Stimulated activated CD4-positive, alpha-beta T cell treated with anti-CD3 and anti-CD28 coated beads, Interleukin-12 subunit alpha, Interleukin-12 subunit beta, amount 100 ng/mL, for 48 hours (primary cell): ENCODE results near the gene C22orf15.
"Not testable (repeated sequence)": the region's sequence is repeated elsewhere in the genome, so short reads cannot be mapped to it uniquely, and the experiment has no call there.

Source experiments
- DNase-seq, 3 donors: peaks; one replicate each; pipeline ENCODE4 v3.0.0-alpha.2; 2020; ENCODE audit warnings: low read depth in 2 of 3, low spot score in 1 of 3

The C22orf15 gene

GRCh38 chr22:23762842-23763578 lies at the start of gene C22orf15:
C22orf15 (plus strand) TSS chr22:23762990; CDS start chr22:23763307, 317 bp downstream.
- DNase-seq, result no peak

- no peak for DNase-seq
Observed at GRCh38 chr22:23713696-23714595, 48.8 kb upstream of the C22orf15 start.

- no peak for DNase-seq
Observed at GRCh38 chr22:23714596-23715578, 47.9 kb upstream of the C22orf15 start.

DNA sequence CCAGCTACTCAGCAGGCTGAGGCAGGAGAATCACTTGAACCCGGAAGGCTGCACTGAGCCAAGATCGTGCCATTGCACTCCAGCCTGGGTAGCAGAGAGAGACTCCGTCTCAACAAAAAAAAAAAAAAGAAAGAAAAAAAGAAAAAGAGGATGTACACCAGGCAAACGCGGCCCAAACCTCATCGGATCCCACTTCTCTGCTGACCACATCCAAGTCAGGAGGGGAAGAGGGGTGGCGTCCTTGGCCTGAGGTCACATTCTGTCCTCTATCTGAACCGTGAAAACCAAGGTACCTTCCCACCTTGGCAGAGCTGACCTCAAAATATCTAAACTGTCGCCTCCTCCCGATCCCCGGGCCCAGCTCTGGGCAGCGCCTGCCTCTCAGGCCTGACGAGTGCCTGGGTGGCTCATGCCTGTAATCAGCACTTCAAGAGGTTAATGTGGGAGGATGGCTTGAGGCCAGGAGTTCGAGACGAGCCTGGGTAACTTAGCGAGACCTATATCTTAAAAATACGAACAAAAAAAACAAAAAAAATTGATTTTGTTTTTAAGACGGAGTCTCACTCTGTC lies 46.9 kb upstream of the C22orf15 start:
- no peak for DNase-seq

GRCh38 chr22:23716811-23717801 lies 45.7 kb upstream of the C22orf15 start:
- peak; percentile 60 to 77 (median 74) for DNase-seq

DNA sequence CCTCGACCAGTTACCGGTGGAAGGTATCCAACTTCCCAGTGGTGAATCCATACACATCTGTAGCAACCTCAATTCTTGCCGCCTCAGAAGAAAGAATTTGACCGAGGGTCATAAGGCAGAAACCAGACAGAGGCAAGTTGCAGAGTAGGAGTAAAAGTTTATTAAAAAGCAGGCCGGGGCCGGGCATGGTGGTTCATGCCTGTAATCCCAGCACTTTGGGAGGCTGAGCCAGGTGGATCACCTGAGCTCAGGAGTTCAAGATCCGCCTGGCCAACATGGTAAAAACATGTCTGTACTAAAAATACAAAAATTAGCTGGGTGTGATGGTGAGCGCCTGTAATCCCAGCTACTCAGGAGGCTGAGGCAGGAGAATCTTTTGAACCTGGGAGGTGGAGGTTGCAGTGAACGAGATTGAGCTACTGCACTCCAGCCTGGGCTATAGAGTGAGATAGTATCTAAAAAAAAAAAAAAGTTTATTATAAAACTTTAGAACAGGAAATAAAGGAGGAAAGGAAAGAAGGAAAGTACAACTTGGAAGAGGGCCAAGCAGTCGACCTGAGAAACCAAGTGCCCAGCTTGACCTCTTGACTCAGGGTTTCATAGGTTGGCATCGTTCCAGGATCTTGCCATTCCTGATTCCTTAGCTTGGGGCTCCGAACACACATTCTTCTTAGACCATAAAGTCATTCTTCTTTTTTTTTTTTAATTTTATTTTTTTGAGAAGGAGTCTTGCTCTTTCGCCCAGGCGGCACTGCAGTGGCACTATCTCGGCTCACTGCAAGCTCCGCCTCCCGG lies 44.2 kb upstream of the C22orf15 start:
- no peak for DNase-seq

DNA sequence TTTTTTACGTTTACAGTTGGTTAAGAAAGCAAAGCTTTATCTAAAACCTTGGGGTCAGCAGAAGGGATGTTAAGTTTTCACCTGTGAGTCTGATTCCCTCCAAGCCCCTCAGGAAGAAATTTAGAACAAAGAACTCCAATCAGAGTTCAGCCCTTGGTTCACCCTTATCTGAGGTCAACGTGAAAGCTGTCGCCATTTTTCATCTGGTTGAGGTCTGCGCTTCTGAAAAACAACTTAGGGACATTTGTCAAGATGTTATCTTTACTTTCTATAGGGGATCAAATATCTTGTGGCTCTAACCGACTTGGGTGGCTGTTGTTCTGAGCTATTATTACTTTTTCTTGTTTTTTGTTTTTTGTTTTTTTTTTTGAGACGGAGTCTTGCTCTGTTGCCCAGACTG lies 41.9 kb upstream of the C22orf15 start:
- DNase-seq, result no peak

DNA sequence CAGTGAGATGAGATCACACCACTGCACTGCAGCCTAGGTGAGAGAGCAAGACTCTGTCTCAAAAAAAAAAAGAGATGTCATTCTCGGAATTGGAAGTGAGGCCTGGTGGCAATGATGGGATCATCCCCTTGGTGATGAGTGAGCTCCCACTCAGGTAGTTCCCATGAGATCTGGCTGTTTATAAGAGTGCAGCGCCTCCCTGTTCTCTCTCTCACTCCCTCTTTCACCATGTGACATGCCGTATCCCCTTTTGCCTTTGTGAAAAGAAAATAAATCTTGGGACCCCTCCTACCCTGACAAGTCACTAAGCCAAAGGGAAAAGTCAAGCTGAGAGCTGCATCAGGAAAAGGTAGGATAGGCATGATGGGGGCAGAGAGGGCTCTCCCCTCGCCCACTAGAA lies 40.6 kb upstream of the C22orf15 start:
- DNase-seq, result no peak

DNA sequence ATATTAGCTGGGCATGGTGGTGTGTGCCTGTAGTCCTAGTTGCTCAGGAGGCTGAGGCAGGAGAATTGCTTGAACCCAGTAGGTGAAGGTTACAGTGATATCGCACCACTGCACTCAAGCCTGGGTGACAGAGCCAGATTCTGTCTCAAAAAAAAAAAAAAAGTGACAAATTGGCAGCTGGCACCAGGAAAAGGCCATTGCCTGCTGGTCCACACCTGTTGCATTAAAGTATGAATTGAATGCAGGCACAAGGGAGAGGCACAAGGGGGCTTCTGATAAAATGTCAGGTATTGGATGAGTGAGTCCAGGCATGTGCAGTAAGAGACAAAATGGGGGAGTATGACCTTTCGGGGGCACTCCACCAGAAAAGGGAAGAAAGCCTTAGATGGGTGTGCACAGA lies 40.1 kb upstream of the C22orf15 start:
- DNase-seq, result no peak

DNA sequence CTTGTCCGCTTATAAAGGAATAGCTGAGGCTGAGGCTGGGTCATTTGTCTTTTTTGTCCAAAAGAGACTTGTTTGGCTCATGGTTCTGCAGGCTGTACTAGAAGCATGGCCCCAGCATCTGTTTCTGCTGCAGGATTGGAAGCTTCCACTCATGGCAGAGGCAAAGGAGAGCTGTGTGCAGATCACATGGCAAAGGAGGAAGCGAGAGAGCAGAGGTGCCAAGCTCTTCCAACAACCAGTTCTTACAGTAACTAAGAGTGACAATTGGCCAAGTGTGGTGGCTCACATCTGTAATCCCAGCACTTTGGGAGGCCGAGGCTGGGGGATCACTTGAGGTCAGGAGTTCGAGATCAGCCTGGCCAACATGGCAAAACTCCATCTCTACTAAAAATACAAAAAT lies 34.7 kb upstream of the C22orf15 start:
- DNase-seq, result not testable (repeated sequence)

DNA sequence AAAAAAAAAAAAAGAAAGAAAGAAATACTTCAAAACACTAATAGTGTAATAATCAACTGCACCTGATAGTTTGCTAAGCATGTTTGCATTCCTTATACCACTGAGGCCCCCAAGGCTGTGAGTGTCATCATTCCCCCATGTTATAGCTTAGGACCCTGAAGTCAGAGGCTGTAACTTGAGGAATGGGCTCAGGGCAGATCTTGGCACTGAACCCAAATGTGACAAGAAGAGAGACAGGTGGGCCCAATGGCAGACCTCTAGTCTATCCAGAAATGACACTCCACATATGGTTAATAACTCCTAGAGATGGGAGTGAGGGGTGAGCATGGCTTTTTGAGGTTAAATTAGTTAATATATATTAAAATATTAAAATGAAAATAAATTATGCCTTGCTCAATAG lies 25.1 kb upstream of the C22orf15 start:
- DNase-seq, result no peak

- no peak for DNase-seq
Observed at GRCh38 chr22:23742505-23743264, 20.1 kb upstream of the C22orf15 start.

GRCh38 chr22:23743303-23743705 lies 19.5 kb upstream of the C22orf15 start:
- no peak for DNase-seq

GRCh38 chr22:23744001-23744400 lies 18.8 kb upstream of the C22orf15 start:
- DNase-seq, result no peak

DNA sequence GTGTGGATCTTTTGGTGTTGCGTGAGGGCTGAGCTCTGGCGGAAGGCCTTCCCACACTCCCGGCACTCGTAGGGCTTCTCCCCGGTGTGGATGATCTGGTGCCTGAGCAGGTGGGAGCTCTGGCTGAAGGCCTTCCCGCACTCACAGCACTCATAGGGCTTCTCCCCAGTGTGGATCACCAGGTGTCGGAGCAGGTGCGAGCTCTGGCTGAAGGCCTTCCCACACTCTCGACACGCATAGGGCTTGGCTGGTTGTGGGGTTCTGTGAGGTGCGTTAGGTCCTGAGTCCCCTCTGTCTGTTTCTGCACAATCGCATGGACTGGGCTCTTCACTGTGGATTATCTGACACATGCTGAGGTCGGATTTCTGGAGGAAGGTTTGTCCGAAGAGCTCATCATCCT lies 18.3 kb upstream of the C22orf15 start:
- DNase-seq, result no peak

GRCh38 chr22:23745791-23746190 lies 17.0 kb upstream of the C22orf15 start:
- DNase-seq, result no peak

- DNase-seq, result no peak
Observed at GRCh38 chr22:23749841-23750301, 12.9 kb upstream of the C22orf15 start.

GRCh38 chr22:23750367-23750713 lies 12.4 kb upstream of the C22orf15 start:
- no peak for DNase-seq
